Measurements from ENCODE around the gene ST3GAL6.

Gene ST3GAL6

GRCh38 chr3:98770261-98771039, 7.3 kb downstream of the ST3GAL6 start:
- H3K4me1 ChIP-seq (ENCODE audit: control insufficient read depth in 1 of 2, insufficient read depth in 2 of 2, low read length in 2 of 2) = no peaks in the 10 kb centered on the region
- H2AFZ ChIP-seq (ENCODE audit: insufficient read depth, low read length, poor library complexity) = no peak overlapping the region
- H4K12ac ChIP-seq (ENCODE audit: low read depth, low read length) = no peak overlapping the region
- DNase-seq = peak in 1 of 2 donors; percentile 27
- no CpG with 5 or more reads among the region's 8 CpGs for WGBS (ENCODE audit: extremely low coverage, insufficient coverage, insufficient read length)
- no peak overlapping the region for H3K4me2 ChIP-seq (ENCODE audit: low read length)
- no peak overlapping the region for H2BK12ac ChIP-seq (ENCODE audit: low read length)
- H3K4me3 ChIP-seq (ENCODE audit: low read depth, low read length) = no peak overlapping the region
- H2AK5ac ChIP-seq (ENCODE audit: low read length) = no peak overlapping the region
- no peaks in the 10 kb centered on the region for H3K79me2 ChIP-seq (ENCODE audit: control insufficient read depth, insufficient read depth, low read length, poor library complexity)
- H3K14ac ChIP-seq (ENCODE audit: low read length) = no peak overlapping the region
- no peak overlapping the region for H4K8ac ChIP-seq (ENCODE audit: low read depth, low read length)
- no peaks in the 10 kb centered on the region for H3K79me1 ChIP-seq (ENCODE audit: low read length)
- H4K91ac ChIP-seq (ENCODE audit: low read depth, low read length) = no peak overlapping the region
- no peak overlapping the region for H3K27ac ChIP-seq (ENCODE audit: low read depth, low read length)
- H2BK5ac ChIP-seq (ENCODE audit: low read depth, low read length, poor library complexity) = no peak overlapping the region
- H3K23ac ChIP-seq (ENCODE audit: low read length) = no peak overlapping the region
- H3K36me3 ChIP-seq (ENCODE audit: control insufficient read depth in 1 of 2, insufficient read depth in 2 of 2, low read length in 2 of 2) = no peaks in the 10 kb centered on the region
- no peak overlapping the region for H2BK120ac ChIP-seq (ENCODE audit: insufficient read depth, low read length, poor library complexity)
- no peaks in the 10 kb centered on the region for H3K9me3 ChIP-seq (ENCODE audit: insufficient read depth, low read depth, low read length)
- H3K18ac ChIP-seq (ENCODE audit: low read length) = no peak overlapping the region
- H3K4ac ChIP-seq (ENCODE audit: low read depth, low read length) = no peak overlapping the region
- no peaks in the 10 kb centered on the region for H3K27me3 ChIP-seq (ENCODE audit: insufficient read depth, low read length)
- no peak overlapping the region for H3K9ac ChIP-seq (ENCODE audit: low read length)

GRCh38 chr3:98772022-98772421, 8.9 kb downstream of the ST3GAL6 start:
- no peak overlapping the region for H3K4me2 ChIP-seq (ENCODE audit: low read length)
- no peaks in the 10 kb centered on the region for H3K4me1 ChIP-seq (ENCODE audit: control insufficient read depth in 1 of 2, insufficient read depth in 2 of 2, low read length in 2 of 2)
- H2BK5ac ChIP-seq (ENCODE audit: low read depth, low read length, poor library complexity) = no peak overlapping the region
- WGBS (ENCODE audit: extremely low coverage, insufficient coverage, insufficient read length) = no CpG with 5 or more reads among the region's 2 CpGs
- H3K18ac ChIP-seq (ENCODE audit: low read length) = no peak overlapping the region
- no peaks in the 10 kb centered on the region for H3K27me3 ChIP-seq (ENCODE audit: insufficient read depth, low read length)
- DNase-seq = no peak
- no peak overlapping the region for H3K4me3 ChIP-seq (ENCODE audit: low read depth, low read length)
- no peak overlapping the region for H2AFZ ChIP-seq (ENCODE audit: insufficient read depth, low read length, poor library complexity)
- no peak overlapping the region for H3K23ac ChIP-seq (ENCODE audit: low read length)
- no peak overlapping the region for H3K27ac ChIP-seq (ENCODE audit: low read depth, low read length)
- no peak overlapping the region for H3K9ac ChIP-seq (ENCODE audit: low read length)
- no peaks in the 10 kb centered on the region for H3K79me2 ChIP-seq (ENCODE audit: control insufficient read depth, insufficient read depth, low read length, poor library complexity)
- H3K4ac ChIP-seq (ENCODE audit: low read depth, low read length) = no peak overlapping the region
- H2BK12ac ChIP-seq (ENCODE audit: low read length) = no peak overlapping the region
- no peak overlapping the region for H3K14ac ChIP-seq (ENCODE audit: low read length)
- H2AK5ac ChIP-seq (ENCODE audit: low read length) = no peak overlapping the region
- no peak overlapping the region for H4K8ac ChIP-seq (ENCODE audit: low read depth, low read length)
- H3K36me3 ChIP-seq (ENCODE audit: control insufficient read depth in 1 of 2, insufficient read depth in 2 of 2, low read length in 2 of 2) = no peaks in the 10 kb centered on the region
- H3K9me3 ChIP-seq (ENCODE audit: insufficient read depth, low read depth, low read length) = no peaks in the 10 kb centered on the region
- no peaks in the 10 kb centered on the region for H3K79me1 ChIP-seq (ENCODE audit: low read length)
- no peak overlapping the region for H4K91ac ChIP-seq (ENCODE audit: low read depth, low read length)
- no peak overlapping the region for H4K12ac ChIP-seq (ENCODE audit: low read depth, low read length)
- no peak overlapping the region for H2BK120ac ChIP-seq (ENCODE audit: insufficient read depth, low read length, poor library complexity)

GRCh38 chr3:98775459-98776139, 12.5 kb downstream of the ST3GAL6 start:
- no peaks in the 10 kb centered on the region for H3K79me1 ChIP-seq (ENCODE audit: low read length)
- no peak overlapping the region for H2AFZ ChIP-seq (ENCODE audit: insufficient read depth, low read length, poor library complexity)
- H4K91ac ChIP-seq (ENCODE audit: low read depth, low read length) = no peak overlapping the region
- no peak overlapping the region for H3K4me2 ChIP-seq (ENCODE audit: low read length)
- no peak overlapping the region for H3K4ac ChIP-seq (ENCODE audit: low read depth, low read length)
- no peaks in the 10 kb centered on the region for H3K27me3 ChIP-seq (ENCODE audit: insufficient read depth, low read length)
- no peak overlapping the region for H3K23ac ChIP-seq (ENCODE audit: low read length)
- H3K4me1 ChIP-seq (ENCODE audit: control insufficient read depth in 1 of 2, insufficient read depth in 2 of 2, low read length in 2 of 2) = peaks cover 7 to 9% of the 10 kb centered on the region in 2 experiments
- H3K27ac ChIP-seq (ENCODE audit: low read depth, low read length) = no peak overlapping the region
- DNase-seq = no peak
- H3K36me3 ChIP-seq (ENCODE audit: control insufficient read depth in 1 of 2, insufficient read depth in 2 of 2, low read length in 2 of 2) = no peaks in the 10 kb centered on the region
- H2BK12ac ChIP-seq (ENCODE audit: low read length) = no peak overlapping the region
- no peaks in the 10 kb centered on the region for H3K9me3 ChIP-seq (ENCODE audit: insufficient read depth, low read depth, low read length)
- H3K79me2 ChIP-seq (ENCODE audit: control insufficient read depth, insufficient read depth, low read length, poor library complexity) = no peaks in the 10 kb centered on the region
- H2BK120ac ChIP-seq (ENCODE audit: insufficient read depth, low read length, poor library complexity) = no peak overlapping the region
- no peak overlapping the region for H3K14ac ChIP-seq (ENCODE audit: low read length)
- H3K4me3 ChIP-seq (ENCODE audit: low read depth, low read length) = no peak overlapping the region
- H4K8ac ChIP-seq (ENCODE audit: low read depth, low read length) = no peak overlapping the region
- no peak overlapping the region for H2AK5ac ChIP-seq (ENCODE audit: low read length)
- H2BK5ac ChIP-seq (ENCODE audit: low read depth, low read length, poor library complexity) = no peak overlapping the region
- H3K18ac ChIP-seq (ENCODE audit: low read length) = no peak overlapping the region
- no CpG with 5 or more reads among the region's 3 CpGs for WGBS (ENCODE audit: extremely low coverage, insufficient coverage, insufficient read length)
- H3K9ac ChIP-seq (ENCODE audit: low read length) = no peak overlapping the region
- H4K12ac ChIP-seq (ENCODE audit: low read depth, low read length) = no peak overlapping the region

GRCh38 chr3:98776140-98776493, 13.0 kb downstream of the ST3GAL6 start:
- Histone ChIP-seq H3K36me3 (ENCODE audit: control insufficient read depth in 1 of 2, insufficient read depth in 2 of 2, low read length in 2 of 2) (no peaks in the 10 kb centered on the region), H3K9me3 (ENCODE audit: insufficient read depth, low read depth, low read length) (no peaks in the 10 kb centered on the region), H3K27ac (ENCODE audit: low read depth, low read length) (no peak overlapping the region), H2BK120ac (ENCODE audit: insufficient read depth, low read length, poor library complexity) (no peak overlapping the region), H4K8ac (ENCODE audit: low read depth, low read length) (no peak overlapping the region), H4K12ac (ENCODE audit: low read depth, low read length) (no peak overlapping the region), H3K9ac (ENCODE audit: low read length) (no peak overlapping the region), H3K4ac (ENCODE audit: low read depth, low read length) (no peak overlapping the region), H3K4me1 (ENCODE audit: control insufficient read depth in 1 of 2, insufficient read depth in 2 of 2, low read length in 2 of 2) (peaks cover 7 to 9% of the 10 kb centered on the region in 2 experiments), H2BK12ac (ENCODE audit: low read length) (no peak overlapping the region), H3K27me3 (ENCODE audit: insufficient read depth, low read length) (no peaks in the 10 kb centered on the region), H3K79me1 (ENCODE audit: low read length) (no peaks in the 10 kb centered on the region), H4K91ac (ENCODE audit: low read depth, low read length) (no peak overlapping the region), H2AFZ (ENCODE audit: insufficient read depth, low read length, poor library complexity) (no peak overlapping the region), H3K4me3 (ENCODE audit: low read depth, low read length) (no peak overlapping the region), H2BK5ac (ENCODE audit: low read depth, low read length, poor library complexity) (no peak overlapping the region), H3K18ac (ENCODE audit: low read length) (no peak overlapping the region), H3K14ac (ENCODE audit: low read length) (no peak overlapping the region), H3K4me2 (ENCODE audit: low read length) (no peak overlapping the region), H3K79me2 (ENCODE audit: control insufficient read depth, insufficient read depth, low read length, poor library complexity) (no peaks in the 10 kb centered on the region), H2AK5ac (ENCODE audit: low read length) (no peak overlapping the region), H3K23ac (ENCODE audit: low read length) (no peak overlapping the region)
- DNase-seq = peak in 1 of 2 donors; percentile 15

Data from trophoblast cell (in vitro differentiated cells and primary cell).